Upper lobe of left lung (tissue), 4 donors: ENCODE results near the gene ZSCAN26.

Source experiments
- EP300 ChIP-seq, 4 donors: sonication (generic); formaldehyde crosslinking; IDR thresholded peaks; one replicate each; pipeline ENCODE4 v1.5.1; 2017; ENCODE audit warnings: antibody characterized with exemption in 4 of 4, control low read depth in 2 of 4
- POLR2A ChIP-seq, 4 donors: fragments of 450-650 bp; IDR thresholded peaks; one replicate each; pipeline ENCODE4 v1.5.1; 2016 to 2017; ENCODE audit warnings: antibody characterized with exemption in 4 of 4, mild to moderate bottlenecking in 2 of 4
- TF ChIP-seq, protein P1 (sequence below), 6 experiments: fragments of 450-650 bp in 4 of 6; fragments of 200-600 bp in 2 of 6; sonication (generic) in 2 of 6; IDR thresholded peaks; one replicate each; pipeline ENCODE4 v1.5.1; 2016 to 2019; ENCODE audit warnings: antibody characterized with exemption in 6 of 6

GRCh38 chr6:28239636-28240035, 27.3 kb upstream of the ZSCAN26 start:
- TF ChIP-seq EP300 (IDR thresholded peaks at IDR 0.05) = no peak
- TF ChIP-seq POLR2A (IDR thresholded peaks at IDR 0.05) = no peak
- TF ChIP-seq, protein P1, sequence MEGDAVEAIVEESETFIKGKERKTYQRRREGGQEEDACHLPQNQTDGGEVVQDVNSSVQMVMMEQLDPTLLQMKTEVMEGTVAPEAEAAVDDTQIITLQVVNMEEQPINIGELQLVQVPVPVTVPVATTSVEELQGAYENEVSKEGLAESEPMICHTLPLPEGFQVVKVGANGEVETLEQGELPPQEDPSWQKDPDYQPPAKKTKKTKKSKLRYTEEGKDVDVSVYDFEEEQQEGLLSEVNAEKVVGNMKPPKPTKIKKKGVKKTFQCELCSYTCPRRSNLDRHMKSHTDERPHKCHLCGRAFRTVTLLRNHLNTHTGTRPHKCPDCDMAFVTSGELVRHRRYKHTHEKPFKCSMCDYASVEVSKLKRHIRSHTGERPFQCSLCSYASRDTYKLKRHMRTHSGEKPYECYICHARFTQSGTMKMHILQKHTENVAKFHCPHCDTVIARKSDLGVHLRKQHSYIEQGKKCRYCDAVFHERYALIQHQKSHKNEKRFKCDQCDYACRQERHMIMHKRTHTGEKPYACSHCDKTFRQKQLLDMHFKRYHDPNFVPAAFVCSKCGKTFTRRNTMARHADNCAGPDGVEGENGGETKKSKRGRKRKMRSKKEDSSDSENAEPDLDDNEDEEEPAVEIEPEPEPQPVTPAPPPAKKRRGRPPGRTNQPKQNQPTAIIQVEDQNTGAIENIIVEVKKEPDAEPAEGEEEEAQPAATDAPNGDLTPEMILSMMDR (IDR thresholded peaks at IDR 0.05) = no peak
